Stimulated activated CD4-positive, alpha-beta T cell treated with anti-CD3 and anti-CD28 coated beads, Interleukin-1b, Interleukin-23, amount 100 ng/mL, for 4 hours (primary cell): ENCODE data around the gene GATB.
"Not testable (repeated sequence)": the region's sequence is repeated elsewhere in the genome, so short reads cannot be mapped to it uniquely, and the experiment has no call there.

Experiments used
- DNase-seq, 2 donors: peaks; one replicate each; pipeline ENCODE4 v3.0.0-alpha.2; 2020; ENCODE audit warnings: low read depth in 2 of 2

The GATB gene

GRCh38 chr4:151731670-151732069 is 29.1 kb downstream of the GATB start:
- not testable (repeated sequence) for DNase-seq

GRCh38 chr4:151729731-151730559 is 30.9 kb downstream of the GATB start:
- no peak for DNase-seq

- DNase-seq, result no peak
These were observed 32.1 kb downstream of the GATB start for GRCh38 chr4:151728679-151729078.

- DNase-seq, result no peak
These were observed 32.8 kb downstream of the GATB start for GRCh38 chr4:151728006-151728405.

GRCh38 chr4:151727365-151727764 is 33.4 kb downstream of the GATB start:
- DNase-seq, result no peak

GRCh38 chr4:151725087-151725486 is 35.7 kb downstream of the GATB start:
- DNase-seq, result no peak

GRCh38 chr4:151721916-151722315 is 38.9 kb downstream of the GATB start:
- DNase-seq, result no peak

GRCh38 chr4:151721466-151721865 is 39.3 kb downstream of the GATB start:
- DNase-seq, result no peak

GRCh38 chr4:151719956-151720334 is 40.9 kb downstream of the GATB start:
- DNase-seq, result no peak

- no peak for DNase-seq
These were observed 41.5 kb downstream of the GATB start for GRCh38 chr4:151718984-151719955.

GRCh38 chr4:151717909-151718628 is 42.7 kb downstream of the GATB start:
- DNase-seq, result no peak

GRCh38 chr4:151717314-151717713 is 43.5 kb downstream of the GATB start:
- no peak for DNase-seq

- no peak for DNase-seq
These were observed 44.5 kb downstream of the GATB start for GRCh38 chr4:151716324-151716723.

GRCh38 chr4:151715881-151716280 is 44.9 kb downstream of the GATB start:
- DNase-seq, result no peak

- no peak for DNase-seq
These were observed 48.0 kb downstream of the GATB start for GRCh38 chr4:151712777-151713176.

- no peak for DNase-seq
These were observed 49.2 kb downstream of the GATB start for GRCh38 chr4:151711646-151712045.

GRCh38 chr4:151709587-151709986 is 51.2 kb downstream of the GATB start:
- DNase-seq, result no peak

- no peak for DNase-seq
These were observed 51.7 kb downstream of the GATB start for GRCh38 chr4:151709071-151709470.

GRCh38 chr4:151708100-151708499 is 52.7 kb downstream of the GATB start:
- DNase-seq, result no peak

- DNase-seq, result no peak
These were observed 57.4 kb downstream of the GATB start for GRCh38 chr4:151703401-151703800.

GRCh38 chr4:151702256-151702655 is 58.6 kb downstream of the GATB start:
- DNase-seq, result no peak
